SK-N-SH (cell line): ENCODE data around the gene GNAL.

Source experiments
- EP300 ChIP-seq, 2 experiments: IDR thresholded peaks; 2 replicates each; pipeline versions ENCODE4 v1.4.0 to v1.6.1; 2012; ENCODE audit warnings: borderline replicate concordance in 1 of 2, low read depth in 1 of 2, low read length in 1 of 2
- EZH2phosphoT487 ChIP-seq: fragments of 200-600 bp; sonication (generic); IDR thresholded peaks from 2 replicates; pipeline ENCODE4 v1.6.1; 2017; ENCODE audit warnings: low read depth, mixed run types, mild to moderate bottlenecking, antibody characterized with exemption, moderate library complexity, borderline replicate concordance
- FOXJ3 ChIP-seq: sonication (generic); formaldehyde crosslinking; IDR thresholded peaks from 2 replicates; pipeline ENCODE4 v1.5.1; 2020; ENCODE audit warnings: mild to moderate bottlenecking, missing genetic modification reagents
- FOXM1 ChIP-seq: IDR thresholded peaks from 2 replicates; pipeline ENCODE4 v1.4.0; 2012; ENCODE audit warnings: low read depth, mild to moderate bottlenecking
- JUND ChIP-seq: IDR thresholded peaks from 2 replicates; pipeline ENCODE4 v1.4.0; 2012
- NFIC ChIP-seq: IDR thresholded peaks from 2 replicates; pipeline ENCODE4 v1.4.0; 2012; ENCODE audit warnings: borderline replicate concordance
- NRF1 ChIP-seq: IDR thresholded peaks from 2 replicates; pipeline ENCODE4 v1.6.1; 2012; ENCODE audit warnings: low read depth, mild to moderate bottlenecking, low read length
- POLR2AphosphoS5 ChIP-seq: IDR thresholded peaks from 2 replicates; pipeline ENCODE4 v1.6.1; 2012; ENCODE audit warnings: low read depth, low read length
- RXRA ChIP-seq: IDR thresholded peaks from 2 replicates; pipeline ENCODE4 v1.4.0; 2012; ENCODE audit warnings: low read depth, mild to moderate bottlenecking, borderline replicate concordance
- TAF1 ChIP-seq: IDR thresholded peaks from 2 replicates; pipeline ENCODE4 v1.6.1; 2012; ENCODE audit warnings: low read depth, mild to moderate bottlenecking, low read length, moderate library complexity, borderline replicate concordance
- YY1 ChIP-seq: IDR thresholded peaks from 2 replicates; pipeline ENCODE4 v1.4.0; 2012; ENCODE audit warnings: low read depth, mild to moderate bottlenecking
- TF ChIP-seq, protein P1 (sequence below): fragments of 200-600 bp; sonication (generic); IDR thresholded peaks from 2 replicates; pipeline ENCODE4 v1.6.1; 2017; ENCODE audit warnings: antibody characterized with exemption, mild to moderate bottlenecking, moderate library complexity
- TF ChIP-seq, protein P2 (sequence below): IDR thresholded peaks from 2 replicates; pipeline ENCODE4 v1.6.1; 2012; ENCODE audit warnings: mild to moderate bottlenecking, low read depth, low read length, moderate library complexity
- TF ChIP-seq, protein P3 (sequence below): IDR thresholded peaks from 2 replicates; pipeline ENCODE4 v1.4.0; 2012; ENCODE audit warnings: low read depth

DNA sequence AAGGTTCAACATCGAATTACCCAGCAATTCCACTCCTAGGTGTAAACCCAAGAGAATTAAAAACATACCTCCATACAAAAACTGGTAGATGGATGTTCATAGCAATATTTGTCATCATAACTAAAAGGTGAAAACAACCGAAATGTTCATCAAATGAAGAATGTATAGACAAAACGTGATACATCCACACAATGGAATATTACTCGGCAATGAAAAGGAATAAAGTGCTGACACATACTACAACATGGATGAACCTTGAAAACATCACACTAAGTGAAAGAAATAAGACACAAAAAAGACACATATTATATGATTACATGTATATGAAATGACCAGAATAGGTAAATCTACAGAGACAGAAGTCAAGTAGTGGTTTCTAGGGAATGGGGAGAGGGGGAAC, 141.5 kb downstream of the GNAL start:
- TF ChIP-seq TAF1 (no peak), POLR2AphosphoS5 (no peak), EP300 (IDR thresholded peaks at IDR 0.05; ENCODE audit: borderline replicate concordance in 1 of 2, low read depth in 1 of 2, low read length in 1 of 2) (no peak), NRF1 (no peak), JUND (no peak), FOXM1 (no peak), FOXJ3 (CRISPR knock-in tag) (no peak), EZH2phosphoT487 (no peak), RXRA (no peak), YY1 (no peak), NFIC (no peak)
- TF ChIP-seq, protein P1, sequence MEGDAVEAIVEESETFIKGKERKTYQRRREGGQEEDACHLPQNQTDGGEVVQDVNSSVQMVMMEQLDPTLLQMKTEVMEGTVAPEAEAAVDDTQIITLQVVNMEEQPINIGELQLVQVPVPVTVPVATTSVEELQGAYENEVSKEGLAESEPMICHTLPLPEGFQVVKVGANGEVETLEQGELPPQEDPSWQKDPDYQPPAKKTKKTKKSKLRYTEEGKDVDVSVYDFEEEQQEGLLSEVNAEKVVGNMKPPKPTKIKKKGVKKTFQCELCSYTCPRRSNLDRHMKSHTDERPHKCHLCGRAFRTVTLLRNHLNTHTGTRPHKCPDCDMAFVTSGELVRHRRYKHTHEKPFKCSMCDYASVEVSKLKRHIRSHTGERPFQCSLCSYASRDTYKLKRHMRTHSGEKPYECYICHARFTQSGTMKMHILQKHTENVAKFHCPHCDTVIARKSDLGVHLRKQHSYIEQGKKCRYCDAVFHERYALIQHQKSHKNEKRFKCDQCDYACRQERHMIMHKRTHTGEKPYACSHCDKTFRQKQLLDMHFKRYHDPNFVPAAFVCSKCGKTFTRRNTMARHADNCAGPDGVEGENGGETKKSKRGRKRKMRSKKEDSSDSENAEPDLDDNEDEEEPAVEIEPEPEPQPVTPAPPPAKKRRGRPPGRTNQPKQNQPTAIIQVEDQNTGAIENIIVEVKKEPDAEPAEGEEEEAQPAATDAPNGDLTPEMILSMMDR, result no peak
- TF ChIP-seq, protein P2, sequence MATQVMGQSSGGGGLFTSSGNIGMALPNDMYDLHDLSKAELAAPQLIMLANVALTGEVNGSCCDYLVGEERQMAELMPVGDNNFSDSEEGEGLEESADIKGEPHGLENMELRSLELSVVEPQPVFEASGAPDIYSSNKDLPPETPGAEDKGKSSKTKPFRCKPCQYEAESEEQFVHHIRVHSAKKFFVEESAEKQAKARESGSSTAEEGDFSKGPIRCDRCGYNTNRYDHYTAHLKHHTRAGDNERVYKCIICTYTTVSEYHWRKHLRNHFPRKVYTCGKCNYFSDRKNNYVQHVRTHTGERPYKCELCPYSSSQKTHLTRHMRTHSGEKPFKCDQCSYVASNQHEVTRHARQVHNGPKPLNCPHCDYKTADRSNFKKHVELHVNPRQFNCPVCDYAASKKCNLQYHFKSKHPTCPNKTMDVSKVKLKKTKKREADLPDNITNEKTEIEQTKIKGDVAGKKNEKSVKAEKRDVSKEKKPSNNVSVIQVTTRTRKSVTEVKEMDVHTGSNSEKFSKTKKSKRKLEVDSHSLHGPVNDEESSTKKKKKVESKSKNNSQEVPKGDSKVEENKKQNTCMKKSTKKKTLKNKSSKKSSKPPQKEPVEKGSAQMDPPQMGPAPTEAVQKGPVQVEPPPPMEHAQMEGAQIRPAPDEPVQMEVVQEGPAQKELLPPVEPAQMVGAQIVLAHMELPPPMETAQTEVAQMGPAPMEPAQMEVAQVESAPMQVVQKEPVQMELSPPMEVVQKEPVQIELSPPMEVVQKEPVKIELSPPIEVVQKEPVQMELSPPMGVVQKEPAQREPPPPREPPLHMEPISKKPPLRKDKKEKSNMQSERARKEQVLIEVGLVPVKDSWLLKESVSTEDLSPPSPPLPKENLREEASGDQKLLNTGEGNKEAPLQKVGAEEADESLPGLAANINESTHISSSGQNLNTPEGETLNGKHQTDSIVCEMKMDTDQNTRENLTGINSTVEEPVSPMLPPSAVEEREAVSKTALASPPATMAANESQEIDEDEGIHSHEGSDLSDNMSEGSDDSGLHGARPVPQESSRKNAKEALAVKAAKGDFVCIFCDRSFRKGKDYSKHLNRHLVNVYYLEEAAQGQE, result no peak
- TF ChIP-seq, protein P3, sequence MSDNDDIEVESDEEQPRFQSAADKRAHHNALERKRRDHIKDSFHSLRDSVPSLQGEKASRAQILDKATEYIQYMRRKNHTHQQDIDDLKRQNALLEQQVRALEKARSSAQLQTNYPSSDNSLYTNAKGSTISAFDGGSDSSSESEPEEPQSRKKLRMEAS, result no peak
